C1 segment of cervical spinal cord (tissue), 14 donors: ENCODE measurements around the gene ZNF665.
"Not testable (repeated sequence)": the region's sequence is repeated elsewhere in the genome, so short reads cannot be mapped to it uniquely, and the experiment has no call there.

Experiments
- DNase-seq, 14 donors: peaks; one replicate each; lab custom pipeline; 2025; lab: John Stamatoyannopoulos, UW

Gene ZNF665

DNA sequence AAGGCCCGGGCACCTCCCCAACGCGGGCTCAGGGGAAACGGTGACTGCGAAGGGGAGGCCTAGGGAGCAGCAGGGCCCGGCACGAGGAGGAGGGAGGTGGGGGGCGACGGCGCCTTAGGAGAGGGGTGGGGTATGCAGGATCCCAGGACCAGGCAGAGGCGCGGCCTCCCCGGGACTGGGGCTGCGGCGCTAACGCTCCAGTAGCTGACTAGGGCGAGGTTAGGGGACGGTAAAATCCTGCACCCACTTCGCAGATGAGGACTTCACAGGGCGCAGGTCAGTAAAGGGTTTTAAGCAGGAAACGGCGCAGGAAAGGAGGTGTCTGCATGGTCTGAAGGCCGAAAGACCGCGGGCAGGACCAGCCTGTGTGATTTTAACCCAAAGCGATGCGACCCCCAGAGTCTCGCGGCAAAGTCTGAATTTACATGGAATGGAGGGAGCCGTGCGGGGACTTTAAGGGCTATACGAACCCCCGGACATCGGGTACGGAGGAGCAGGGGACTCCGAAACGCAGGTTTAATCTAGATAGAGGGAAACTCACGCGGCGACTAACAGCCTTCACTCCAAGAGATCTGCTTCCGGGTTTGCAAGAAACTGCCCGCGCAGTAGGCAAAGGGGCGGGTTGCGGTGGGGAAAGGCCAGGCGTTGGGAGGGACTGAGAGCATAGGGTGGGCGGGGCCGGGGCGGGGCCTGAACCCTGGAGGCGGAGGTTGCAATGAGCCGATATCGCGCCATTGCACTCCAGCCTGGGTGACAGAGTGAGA lies at the start of gene ZNF665:
ZNF665 (minus strand) TSS at position 588 of the 764 bp plus-strand sequence. CDS start 10,460 bp downstream, outside the sequence.
- peak; percentile 3 to 86 (median 76) for DNase-seq

- no peak for DNase-seq
These were observed 44.1 kb upstream of the ZNF665 start for GRCh38 chr19:53237114-53237777.

DNA sequence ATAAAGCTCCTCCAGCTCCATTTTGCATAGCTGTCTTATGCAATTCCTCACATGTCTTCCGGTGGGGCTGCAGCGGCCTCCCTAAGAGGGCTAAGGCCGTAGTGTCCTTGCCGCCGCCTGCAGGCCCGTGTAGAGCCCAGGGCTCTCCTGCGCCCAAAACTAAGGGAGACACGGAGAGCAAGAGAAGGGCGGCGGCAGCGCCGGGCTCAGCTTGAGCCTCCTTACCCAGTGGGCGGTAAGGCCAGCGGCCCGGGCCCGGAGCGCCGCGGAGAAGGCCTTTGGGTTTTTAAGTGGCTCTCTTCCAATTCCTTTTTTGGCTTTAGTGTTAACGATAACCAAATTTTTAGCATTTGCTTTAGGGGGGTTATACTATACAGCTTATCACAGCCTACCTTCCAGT lies 31.4 kb upstream of the ZNF665 start:
- no peak for DNase-seq

- DNase-seq: not testable (repeated sequence)
These were observed 29.6 kb upstream of the ZNF665 start for GRCh38 chr19:53222716-53223115.

DNA sequence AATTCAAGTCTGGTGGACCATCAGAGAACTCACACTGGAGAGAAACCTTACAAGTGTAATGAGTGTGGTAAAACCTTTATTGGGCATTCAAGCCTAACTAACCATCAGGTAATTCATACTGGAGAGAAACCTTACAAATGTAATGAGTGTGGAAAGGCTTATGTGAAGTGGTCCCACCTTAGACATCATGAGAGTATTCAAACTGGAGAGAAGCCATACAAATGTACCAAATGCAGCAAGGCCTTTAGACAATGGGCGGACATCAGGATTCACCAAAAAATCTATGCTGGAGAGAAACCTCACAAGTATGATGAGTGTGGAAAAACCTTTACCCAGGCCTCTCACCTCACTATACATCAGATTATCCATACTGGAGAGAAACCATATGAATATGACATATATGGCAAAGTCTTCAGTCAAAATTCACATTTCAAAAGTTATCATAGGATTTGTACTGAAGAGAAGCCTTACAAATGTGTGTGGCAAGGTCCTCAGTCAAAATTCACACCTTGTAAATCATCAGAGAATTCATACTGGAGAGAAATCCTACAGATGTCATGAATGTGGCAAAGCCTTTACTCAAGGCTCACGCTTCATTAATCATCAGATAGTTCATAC lies 19.7 kb upstream of the ZNF665 start:
- no peak for DNase-seq

- not testable (repeated sequence) for DNase-seq
These were observed 18.4 kb upstream of the ZNF665 start for GRCh38 chr19:53211554-53211953.

- peak; percentile 50 to 96 (median 90) for DNase-seq
These were observed 3.7 kb upstream of the ZNF665 start for GRCh38 chr19:53196777-53197396.

GRCh38 chr19:53195265-53195903 lies 2.2 kb upstream of the ZNF665 start:
- peak in 12 of 14 donors; percentile 7 to 83 (median 44) for DNase-seq

DNA sequence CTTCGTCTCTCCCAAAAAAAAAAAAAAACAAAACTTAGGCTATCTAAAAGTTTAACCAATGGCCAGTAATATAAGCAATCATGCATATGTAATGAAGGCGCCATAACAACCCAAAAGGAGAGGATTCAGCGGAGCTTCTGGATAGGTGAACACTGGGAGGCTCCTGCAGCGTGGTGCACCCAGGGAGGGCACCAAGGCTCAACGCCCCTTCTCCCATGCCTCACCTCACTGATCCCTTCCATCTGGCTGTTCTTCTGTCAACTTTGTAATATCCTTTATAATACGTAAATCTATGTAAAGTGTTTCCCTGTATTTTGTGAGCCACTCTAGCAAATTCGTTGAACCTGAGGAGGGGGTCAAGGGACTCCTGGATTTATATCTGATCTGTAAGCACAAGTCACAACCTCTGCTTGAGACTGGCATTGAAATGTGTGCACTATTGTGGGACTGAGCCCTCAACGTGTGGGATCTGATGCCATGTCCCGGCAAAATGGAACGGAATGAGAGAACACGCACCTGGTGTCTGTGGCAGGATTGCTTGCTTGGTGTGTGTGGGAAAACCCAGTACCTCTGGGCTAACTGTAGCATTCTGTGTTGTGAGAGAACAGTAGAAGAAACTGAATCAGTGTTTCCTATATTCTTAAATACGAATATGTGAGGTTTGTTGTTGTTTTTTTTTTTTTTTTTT lies 521 bp upstream of the ZNF665 start:
- DNase-seq: peak in 1 of 14 donors; percentile 17

- DNase-seq: no peak
These were observed 2.9 kb downstream of the ZNF665 start for GRCh38 chr19:53190253-53190652.

DNA sequence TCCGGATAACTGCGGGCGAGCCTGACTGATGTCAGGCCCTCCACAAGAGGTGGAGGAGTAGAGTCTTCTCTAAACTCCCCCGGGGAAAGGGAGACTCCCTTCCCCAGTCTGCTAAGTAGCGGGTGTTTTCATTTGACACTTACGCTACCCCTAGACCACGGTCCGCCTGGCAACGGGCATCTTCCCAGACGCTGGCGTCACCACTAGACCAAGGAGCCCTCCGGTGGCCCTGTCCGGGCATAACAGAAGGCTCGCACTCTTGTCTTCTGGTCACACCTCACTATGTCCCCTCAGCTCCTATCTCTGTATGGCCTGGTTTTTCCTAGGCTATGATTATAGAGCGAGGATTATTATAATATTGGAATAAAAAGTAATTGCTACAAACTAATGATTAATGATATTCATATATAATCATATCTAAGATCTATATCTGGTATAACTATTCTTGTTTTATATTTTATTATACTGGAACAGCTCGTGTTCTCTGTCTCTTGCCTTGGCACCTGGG lies 3.4 kb downstream of the ZNF665 start:
- DNase-seq: peak in 1 of 14 donors; percentile 13

- DNase-seq: peak in 2 of 14 donors; percentile 5 to 10
These were observed 7.8 kb downstream of the ZNF665 start for GRCh38 chr19:53185155-53185882.

DNA sequence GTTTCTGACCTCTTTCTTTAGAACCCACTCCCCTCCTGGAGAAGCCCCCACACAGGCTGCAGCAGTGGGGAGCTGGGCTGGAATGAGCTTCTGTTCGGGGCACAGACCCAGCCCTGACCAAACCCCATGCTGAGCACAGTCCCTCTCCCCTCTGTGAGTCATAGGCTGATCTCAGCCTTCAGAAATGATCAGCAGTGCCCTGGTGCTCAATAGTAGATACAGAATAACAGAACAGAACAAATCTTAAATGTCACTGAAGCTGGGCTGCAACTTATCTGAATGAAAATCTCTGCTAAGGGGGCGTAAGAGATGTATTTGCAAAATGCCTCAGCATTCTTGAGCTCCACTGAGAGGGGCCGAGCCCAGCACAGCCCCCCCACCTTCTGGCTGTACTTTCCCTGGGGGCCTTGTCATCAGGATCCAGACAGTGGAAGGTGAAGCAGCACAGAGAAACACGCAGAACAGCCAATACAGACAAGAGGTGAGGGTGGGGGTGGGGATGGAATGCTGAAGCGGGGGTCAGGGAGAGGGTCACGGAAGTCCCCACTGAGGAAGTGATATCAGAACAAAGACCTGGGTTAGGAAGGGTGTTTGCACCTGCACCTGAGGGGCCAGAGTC lies 9.9 kb downstream of the ZNF665 start:
- no peak for DNase-seq

DNA sequence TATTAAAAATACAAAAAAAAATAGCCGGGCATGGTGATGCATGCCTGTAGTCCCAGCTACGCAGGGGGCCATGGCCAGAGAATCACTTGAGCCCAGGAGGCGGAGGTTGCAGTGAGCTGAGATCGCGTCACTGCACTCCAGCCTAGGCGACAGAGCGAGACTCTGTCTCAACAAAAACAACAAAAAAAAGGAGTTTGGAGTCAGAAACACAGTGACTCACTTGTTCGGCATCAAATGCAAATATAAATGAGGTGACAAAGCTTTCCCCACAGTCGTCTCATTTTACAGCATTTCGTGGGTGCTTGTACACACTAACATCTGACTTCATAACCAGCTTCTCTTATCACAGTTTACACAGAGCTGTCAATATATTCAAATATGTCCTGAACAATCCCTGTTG lies 11.0 kb downstream of the ZNF665 start:
- no peak for DNase-seq

DNA sequence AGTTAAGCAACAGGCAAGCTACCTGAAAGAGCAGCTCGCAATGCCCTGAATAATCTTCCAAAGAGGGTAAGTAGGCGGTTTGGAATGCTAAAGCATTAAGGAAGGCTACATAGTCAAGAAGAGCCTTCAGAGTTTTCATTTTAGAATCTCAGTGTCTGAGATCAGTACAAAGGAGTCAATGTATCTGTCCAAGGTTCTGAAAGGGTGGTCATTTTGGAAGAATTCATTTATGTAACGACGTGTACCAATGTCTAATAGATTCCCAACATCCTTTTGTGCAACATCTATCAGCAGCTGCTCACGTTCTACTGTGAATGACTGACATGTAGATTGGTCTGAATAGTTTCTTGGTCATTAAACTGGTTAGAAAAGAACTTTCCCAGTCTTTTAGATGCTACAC lies 15.2 kb downstream of the ZNF665 start:
- no peak for DNase-seq

GRCh38 chr19:53172889-53173288 lies 20.3 kb downstream of the ZNF665 start:
- no peak for DNase-seq

GRCh38 chr19:53165691-53166091 lies 27.5 kb downstream of the ZNF665 start:
- DNase-seq: no peak

GRCh38 chr19:53161123-53161522 lies 32.0 kb downstream of the ZNF665 start:
- DNase-seq: no peak

DNA sequence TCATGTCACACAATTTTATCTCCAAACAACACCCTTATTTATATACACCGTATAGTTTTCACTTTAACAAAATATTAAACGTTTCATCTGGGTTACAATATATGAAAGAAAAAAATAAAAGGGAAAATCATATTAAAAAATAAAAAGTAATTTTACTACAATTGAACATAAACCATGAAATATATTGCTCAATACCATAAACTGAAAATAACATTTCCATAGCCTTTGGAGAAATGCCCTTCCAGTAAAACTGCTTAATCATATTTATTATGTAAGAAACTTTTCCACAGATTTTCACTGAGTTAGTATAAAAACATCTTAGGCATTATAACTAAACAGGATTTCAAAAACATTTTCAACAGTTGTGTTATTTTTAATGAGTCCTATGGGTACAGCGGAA lies 32.8 kb downstream of the ZNF665 start:
- no peak for DNase-seq
